Measurements from ENCODE around the gene MTFR2.

Gene MTFR2

GRCh38 chr6:136184738-136185137 is 65.4 kb downstream of the MTFR2 start:
- no peak for DNase-seq (ENCODE audit: low read depth in 2 of 2)

GRCh38 chr6:136181861-136182260 is 68.2 kb downstream of the MTFR2 start:
- no peak for DNase-seq (ENCODE audit: low read depth in 2 of 2)

DNA sequence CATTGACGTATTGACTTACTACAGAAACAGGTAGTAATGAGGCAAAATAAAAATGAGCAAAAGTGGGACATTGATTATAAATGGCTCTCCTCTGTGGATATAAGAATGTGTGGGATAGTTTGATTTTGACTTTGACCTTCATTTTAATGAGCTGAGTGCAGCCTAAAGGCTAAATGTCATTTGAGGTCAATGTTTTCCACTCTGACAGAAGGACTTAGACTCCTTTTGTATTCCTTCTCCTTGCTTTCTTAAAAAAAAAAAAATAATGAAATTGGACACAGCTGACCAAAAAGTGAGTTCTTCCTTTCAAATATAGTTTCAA is 68.6 kb downstream of the MTFR2 start:
- DNase-seq (ENCODE audit: low read depth in 2 of 2): no peak
